Ascending aorta (tissue), 2 donors: ENCODE data around the gene DTWD1. TPM values are rescaled to one million over a fixed set of nuclear protein-coding genes. Genes with fewer than 3 reads are reported as not detected.

Experiments
- DNase-seq, 2 donors: peaks; one replicate each; pipeline ENCODE4 v3.0.0-alpha.2; 2019; ENCODE audit warnings: low spot score in 2 of 2
- H3K27ac ChIP-seq, 2 donors: fragments of 200-600 bp; sonication (generic); one replicate each; pipeline ENCODE4 v1.5.1; 2016 to 2017; ENCODE audit warnings: mild to moderate bottlenecking in 1 of 2
- H3K27me3 ChIP-seq: fragments of 200-600 bp; sonication (generic); one replicate; pipeline ENCODE4 v1.5.1; 2017
- H3K36me3 ChIP-seq, 2 donors: fragments of 200-600 bp; sonication (generic); one replicate each; pipeline ENCODE4 v1.5.1; 2016
- H3K4me1 ChIP-seq, 2 donors: fragments of 200-600 bp; sonication (generic); one replicate each; pipeline ENCODE4 v1.5.1; 2016 to 2017; ENCODE audit warnings: mild to moderate bottlenecking in 1 of 2
- H3K4me3 ChIP-seq, 2 donors: fragments of 200-600 bp; sonication (generic); one replicate each; pipeline ENCODE4 v1.5.1; 2016 to 2017; ENCODE audit warnings: mild to moderate bottlenecking in 1 of 2
- H3K9me3 ChIP-seq, 2 donors: fragments of 200-600 bp; sonication (generic); one replicate each; pipeline ENCODE4 v1.5.1; 2016
- intact Hi-C: fragments of 100-400 bp; cut with DNase I; formaldehyde crosslinking; loops from one replicate; pipeline ENCODE4 v1.15.1; 2023
- total RNA-seq: library from RNA; depleted of rRNA; stranded (reverse); fragments of >200 nt; gene quantifications from one replicate; pipeline ENCODE4 v1.1.0, GENCODE V29; 2016
- TF ChIP-seq, protein P1 (sequence below), 3 experiments: fragments of 200-600 bp in 2 of 3; fragments of 450-650 bp in 1 of 3; sonication (generic) in 2 of 3; IDR thresholded peaks; one replicate each; pipeline ENCODE4 v1.5.1; 2016 to 2019; ENCODE audit warnings: antibody characterized with exemption in 3 of 3, mild to moderate bottlenecking in 1 of 3, moderate library complexity in 1 of 3

DTWD1 gene
- total RNA-seq, 1 donor from 2014 or later: 18.4 TPM

GRCh38 chr15:49645941-49646340 lies 25.1 kb downstream of the DTWD1 start:
- H3K27me3 ChIP-seq: no peaks in the 10 kb centered on the region
- intact Hi-C loops: no loop called here
- no peak overlapping the region for H3K4me3 ChIP-seq
- TF ChIP-seq, protein P1, sequence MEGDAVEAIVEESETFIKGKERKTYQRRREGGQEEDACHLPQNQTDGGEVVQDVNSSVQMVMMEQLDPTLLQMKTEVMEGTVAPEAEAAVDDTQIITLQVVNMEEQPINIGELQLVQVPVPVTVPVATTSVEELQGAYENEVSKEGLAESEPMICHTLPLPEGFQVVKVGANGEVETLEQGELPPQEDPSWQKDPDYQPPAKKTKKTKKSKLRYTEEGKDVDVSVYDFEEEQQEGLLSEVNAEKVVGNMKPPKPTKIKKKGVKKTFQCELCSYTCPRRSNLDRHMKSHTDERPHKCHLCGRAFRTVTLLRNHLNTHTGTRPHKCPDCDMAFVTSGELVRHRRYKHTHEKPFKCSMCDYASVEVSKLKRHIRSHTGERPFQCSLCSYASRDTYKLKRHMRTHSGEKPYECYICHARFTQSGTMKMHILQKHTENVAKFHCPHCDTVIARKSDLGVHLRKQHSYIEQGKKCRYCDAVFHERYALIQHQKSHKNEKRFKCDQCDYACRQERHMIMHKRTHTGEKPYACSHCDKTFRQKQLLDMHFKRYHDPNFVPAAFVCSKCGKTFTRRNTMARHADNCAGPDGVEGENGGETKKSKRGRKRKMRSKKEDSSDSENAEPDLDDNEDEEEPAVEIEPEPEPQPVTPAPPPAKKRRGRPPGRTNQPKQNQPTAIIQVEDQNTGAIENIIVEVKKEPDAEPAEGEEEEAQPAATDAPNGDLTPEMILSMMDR (IDR thresholded peaks at IDR 0.05): no peak
- no peaks in the 10 kb centered on the region for H3K36me3 ChIP-seq
- H3K27ac ChIP-seq: peak overlapping the region; percentile 65 to 74
- DNase-seq: peak in 1 of 2 donors; percentile 66
- no peaks in the 10 kb centered on the region for H3K9me3 ChIP-seq
- H3K4me1 ChIP-seq: peaks cover 4 to 19% of the 10 kb centered on the region in 2 donors

DNA sequence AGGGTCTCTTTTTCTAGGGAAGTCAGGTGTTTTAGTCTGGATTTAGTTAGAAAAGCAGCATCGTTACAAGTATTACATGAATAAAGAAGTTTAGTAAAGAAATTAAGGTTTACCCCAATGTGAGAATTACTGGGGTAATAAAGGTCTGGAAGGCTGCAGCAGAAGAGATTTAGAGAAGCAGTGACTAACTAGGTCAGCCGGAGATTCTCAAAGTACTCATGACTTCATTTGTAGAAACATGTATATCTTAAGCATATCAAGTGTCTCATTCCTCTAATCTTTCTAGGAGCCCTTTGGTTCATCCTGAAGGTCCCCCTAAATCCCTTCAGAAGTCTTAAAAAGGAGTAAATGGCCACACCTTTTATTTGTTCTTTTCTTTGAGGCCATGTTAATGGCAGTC lies 26.0 kb downstream of the DTWD1 start:
- Histone ChIP-seq H3K9me3 (no peaks in the 10 kb centered on the region), H3K27me3 (no peaks in the 10 kb centered on the region), H3K27ac (peak overlapping the region; percentile 65 to 74), H3K4me1 (peaks cover 4 to 19% of the 10 kb centered on the region in 2 donors), H3K4me3 (no peak overlapping the region), H3K36me3 (no peaks in the 10 kb centered on the region)
- TF ChIP-seq, protein P1 (IDR thresholded peaks at IDR 0.05): no peak
- no peak for DNase-seq
- intact Hi-C loops: no loop called here

GRCh38 chr15:49649987-49650386 lies 29.1 kb downstream of the DTWD1 start:
- intact Hi-C loops: no loop called here
- Histone ChIP-seq H3K4me3 (no peak overlapping the region), H3K9me3 (peaks cover 10 to 13% of the 10 kb centered on the region in 2 donors), H3K4me1 (peaks cover 4 to 8% of the 10 kb centered on the region in 2 donors), H3K36me3 (no peaks in the 10 kb centered on the region), H3K27ac (no peak overlapping the region), H3K27me3 (no peaks in the 10 kb centered on the region)
- TF ChIP-seq, protein P1 (IDR thresholded peaks at IDR 0.05): no peak
- no peak for DNase-seq

- Histone ChIP-seq H3K9me3 (peaks cover 10 to 13% of the 10 kb centered on the region in 2 donors), H3K4me3 (no peak overlapping the region), H3K27me3 (no peaks in the 10 kb centered on the region), H3K36me3 (no peaks in the 10 kb centered on the region), H3K27ac (no peak overlapping the region), H3K4me1 (peaks cover 3 to 7% of the 10 kb centered on the region in 2 donors)
- TF ChIP-seq, protein P1 (IDR thresholded peaks at IDR 0.05): no peak
- DNase-seq: no peak
- intact Hi-C loops: no loop called here
Observed at GRCh38 chr15:49650676-49651075, 29.8 kb downstream of the DTWD1 start.

- H3K27ac ChIP-seq: no peak overlapping the region
- no peaks in the 10 kb centered on the region for H3K36me3 ChIP-seq
- intact Hi-C loops: no loop called here
- H3K9me3 ChIP-seq: peaks cover 10 to 13% of the 10 kb centered on the region in 2 donors
- no peaks in the 10 kb centered on the region for H3K4me1 ChIP-seq
- TF ChIP-seq, protein P1 (IDR thresholded peaks at IDR 0.05): no peak
- H3K4me3 ChIP-seq: no peak overlapping the region
- no peak for DNase-seq
- H3K27me3 ChIP-seq: no peaks in the 10 kb centered on the region
Observed at GRCh38 chr15:49652922-49653321, 32.1 kb downstream of the DTWD1 start.

GRCh38 chr15:49656734-49657133 lies 35.9 kb downstream of the DTWD1 start:
- TF ChIP-seq, protein P1 (IDR thresholded peaks at IDR 0.05): no peak
- peaks cover 10 to 13% of the 10 kb centered on the region in 2 donors for H3K9me3 ChIP-seq
- no peaks in the 10 kb centered on the region for H3K4me1 ChIP-seq
- H3K27ac ChIP-seq: no peak overlapping the region
- intact Hi-C loops: no loop called here
- no peak for DNase-seq
- H3K36me3 ChIP-seq: no peaks in the 10 kb centered on the region
- H3K4me3 ChIP-seq: no peak overlapping the region
- H3K27me3 ChIP-seq: no peaks in the 10 kb centered on the region
